Naive thymus-derived CD4-positive, alpha-beta T cell (primary cell): ENCODE data around the gene RTN4IP1. TPM values are rescaled to one million over a fixed set of nuclear protein-coding genes. Genes with fewer than 3 reads are reported as not detected.

Experiments
- ATAC-seq: fragments of 150-1000 bp; cut with Tn5 transposase; 2 replicates; pipeline ENCODE4 v1.10.0; 2021; ENCODE audit warnings: mild to moderate bottlenecking, moderate library complexity
- CTCF ChIA-PET: fragments of 350-600 bp; sonication (Branson Sonifier 250); formaldehyde crosslinking; loops from one replicate; lab custom pipeline; 2021; ENCODE audit warnings: antibody characterized with exemption; lab: Charles Lee
- POLR2A ChIA-PET: fragments of 350-600 bp; sonication (Branson Sonifier 250); formaldehyde crosslinking; loops from one replicate; lab custom pipeline; 2021; ENCODE audit warnings: antibody characterized with exemption, inconsistent platforms; lab: Charles Lee
- DNase-seq, 9 donors: peaks; one replicate each; pipeline versions ENCODE4 v3.0.0 to v3.0.0-alpha.2; 2020 to 2022; ENCODE audit warnings: mixed read lengths in 1 of 9
- H3K27ac ChIP-seq: one replicate; pipeline ENCODE4 v1.7.0; 2013; ENCODE audit warnings: mild to moderate bottlenecking, low read depth, low read length, moderate library complexity
- H3K27me3 ChIP-seq, 2 donors: one replicate each; pipeline ENCODE4 v1.7.0; 2013; ENCODE audit warnings: low read length in 2 of 2, mild to moderate bottlenecking in 2 of 2, moderate library complexity in 2 of 2; ENCODE audit not compliant: control insufficient read depth in 2 of 2, insufficient read depth in 2 of 2
- H3K36me3 ChIP-seq, 3 experiments: 1 replicate in 2 of 3; 2 replicates in 1 of 3; pipeline ENCODE4 v1.7.0; 2013; ENCODE audit warnings: low read length in 3 of 3, mild to moderate bottlenecking in 3 of 3, moderate library complexity in 1 of 3; ENCODE audit not compliant: insufficient read depth in 3 of 3, control insufficient read depth in 2 of 3
- H3K4me1 ChIP-seq, 2 donors: one replicate each; pipeline ENCODE4 v1.7.0; 2013; ENCODE audit warnings: low read length in 2 of 2, mild to moderate bottlenecking in 2 of 2, moderate library complexity in 1 of 2; ENCODE audit not compliant: control insufficient read depth in 2 of 2, insufficient read depth in 2 of 2
- H3K4me3 ChIP-seq: 2 replicates; pipeline ENCODE4 v1.7.0; 2013; ENCODE audit warnings: mild to moderate bottlenecking, low read length
- H3K9me3 ChIP-seq, 3 experiments: 1 replicate in 2 of 3; 2 replicates in 1 of 3; pipeline ENCODE4 v1.7.0; 2013; ENCODE audit warnings: low read length in 3 of 3; ENCODE audit not compliant: control insufficient read depth in 2 of 3
- H3K27ac Mint-ChIP-seq, 9 donors: one replicate each; pipeline ENCODE4 v1.8.0; 2020 to 2022; ENCODE audit warnings: mixed read lengths in 9 of 9, mild to moderate bottlenecking in 8 of 9, moderate library complexity in 5 of 9, inconsistent platforms in 2 of 9
- H3K27me3 Mint-ChIP-seq, 5 donors: one replicate each; pipeline ENCODE4 v1.8.0; 2021 to 2022; ENCODE audit warnings: mixed read lengths in 5 of 5, mild to moderate bottlenecking in 1 of 5
- H3K36me3 Mint-ChIP-seq, 5 donors: one replicate each; pipeline ENCODE4 v1.8.0; 2020 to 2022; ENCODE audit warnings: mixed read lengths in 5 of 5, mild to moderate bottlenecking in 3 of 5, inconsistent platforms in 1 of 5
- H3K4me1 Mint-ChIP-seq, 7 donors: one replicate each; pipeline ENCODE4 v1.8.0; 2020 to 2022; ENCODE audit warnings: mixed read lengths in 7 of 7, mild to moderate bottlenecking in 3 of 7, inconsistent platforms in 1 of 7
- H3K4me3 Mint-ChIP-seq, 10 donors: one replicate each; pipeline ENCODE4 v1.8.0; 2020 to 2022; ENCODE audit warnings: mild to moderate bottlenecking in 10 of 10, mixed read lengths in 10 of 10, moderate library complexity in 6 of 10, inconsistent platforms in 2 of 10
- H3K9me3 Mint-ChIP-seq, 11 donors: one replicate each; pipeline ENCODE4 v1.8.0; 2020 to 2022; ENCODE audit warnings: mixed read lengths in 11 of 11, mild to moderate bottlenecking in 4 of 11, inconsistent platforms in 1 of 11, moderate library complexity in 1 of 11
- intact Hi-C, 2 donors: fragments of 100-400 bp; cut with micrococcal nuclease; formaldehyde crosslinking; loops; one replicate each; pipeline ENCODE4 v1.15.1; 2023
- polyA plus RNA-seq, 2 donors: library from polyadenylated mRNA; unstranded; fragments of 300-500 nt; fragmentation: Illumina TruSeq; gene quantifications; one replicate each; pipeline ENCODE4 v1.2.3, GENCODE V29; 2021
- total RNA-seq, 6 experiments: library from RNA in 5 of 6; stranded (reverse) in 5 of 6; gene quantifications; 1 replicate in 5 of 6; 2 replicates in 1 of 6; pipeline ENCODE4 v1.2.3 and lab custom pipeline; 2021 to 2026

RTN4IP1 gene
- total and polyA plus RNA-seq, 7 experiments from 2014 or later = 5.1 to 9.4 (median 5.8) TPM

DNA sequence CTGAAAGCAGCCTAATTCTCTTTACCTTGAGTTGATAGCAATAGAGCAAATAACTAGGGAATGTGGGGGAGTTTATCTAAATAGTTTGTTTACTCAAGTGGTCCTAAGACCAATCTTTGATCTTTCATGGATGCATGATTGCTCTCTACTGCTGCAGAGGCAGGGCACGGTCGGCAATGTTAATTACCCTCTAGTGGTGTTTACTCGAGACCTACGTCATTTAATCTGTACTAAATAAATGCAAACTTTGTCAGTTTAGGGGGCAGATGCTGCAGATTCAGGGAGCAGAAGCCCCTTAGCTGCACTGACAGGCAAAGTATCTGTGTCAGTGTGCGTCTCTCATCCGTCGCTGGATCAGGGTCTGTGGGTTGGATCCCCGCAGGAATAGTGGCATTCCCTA is 6.9 kb downstream of the RTN4IP1 start:
- intact Hi-C loops = loop anchor here (10.0 kb wide), 2 partner anchors 1138 to 1218 kb away; partner anchors contain the start of gene PREP (in 1 of the 2)
- no peak overlapping the region for H3K4me3 Mint-ChIP-seq
- no peak overlapping the region for H3K27ac Mint-ChIP-seq
- peaks cover 0 to 5% (median 0%) of the 10 kb centered on the region in 11 donors for H3K9me3 Mint-ChIP-seq
- H3K36me3 ChIP-seq = no peaks in the 10 kb centered on the region
- H3K27me3 Mint-ChIP-seq = no peaks in the 10 kb centered on the region
- H3K36me3 Mint-ChIP-seq = peaks cover 14 to 34% (median 25%) of the 10 kb centered on the region in 5 donors
- DNase-seq (no peak), ATAC-seq (no peak)
- peaks cover 0 to 9% (median 3%) of the 10 kb centered on the region in 7 donors for H3K4me1 Mint-ChIP-seq
- no peak overlapping the region for H3K27ac ChIP-seq
- ChIA-PET POLR2A (interaction anchor here (1.3 kb wide), 1 partner anchor 8 kb away, joined by 3 read pairs; no protein-coding TSS in a partner anchor), CTCF (no interaction called here)
- no peaks in the 10 kb centered on the region for H3K4me1 ChIP-seq
- H3K9me3 ChIP-seq = no peaks in the 10 kb centered on the region
- H3K4me3 ChIP-seq = no peak overlapping the region
- H3K27me3 ChIP-seq = no peaks in the 10 kb centered on the region

DNA sequence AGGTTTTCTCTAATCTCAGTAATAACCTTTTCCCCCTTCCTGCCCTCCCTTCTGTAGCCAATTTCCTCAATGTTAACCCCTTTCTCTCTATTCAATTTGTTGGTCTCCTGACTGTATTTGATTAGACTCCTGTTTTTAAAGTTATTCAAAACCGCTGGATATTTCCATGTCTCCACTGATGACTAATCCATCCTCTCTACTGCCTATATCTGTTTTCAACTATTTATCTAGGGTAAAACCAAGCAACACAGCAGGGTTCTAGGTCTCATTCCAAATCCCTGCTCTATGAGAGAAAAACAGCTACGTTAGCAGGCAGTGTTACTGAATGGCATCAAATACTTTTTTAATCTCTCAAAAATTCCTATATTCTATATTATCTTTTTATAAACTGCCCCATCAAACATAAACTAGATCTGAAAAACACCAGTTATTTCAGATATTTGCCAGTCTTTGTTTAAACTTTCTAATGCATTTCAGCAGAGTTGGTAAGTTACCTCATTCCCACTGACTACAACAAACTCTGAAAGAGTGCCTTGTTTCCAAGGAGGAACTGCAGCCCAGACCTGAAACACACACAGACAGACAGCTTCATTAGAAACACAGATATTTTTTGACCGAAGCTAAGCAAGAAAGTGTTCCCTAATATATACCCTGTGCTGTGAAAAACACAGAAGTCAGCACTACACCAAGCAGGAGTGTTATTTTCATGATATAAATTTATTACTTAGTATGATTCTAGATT is 8.2 kb downstream of the RTN4IP1 start:
- ChIA-PET POLR2A (interaction anchor here (1.3 kb wide), 1 partner anchor 9 kb away, joined by 3 read pairs; no protein-coding TSS in a partner anchor), CTCF (no interaction called here)
- ATAC-seq = no peak
- no peak for DNase-seq
- intact Hi-C loops = loop anchor here (10.0 kb wide), 2 partner anchors 1136 to 1216 kb away; partner anchors contain the start of gene PREP (in 1 of the 2)
- peaks cover 0 to 5% (median 0%) of the 10 kb centered on the region in 11 donors for H3K9me3 Mint-ChIP-seq
- H3K27ac ChIP-seq = no peak overlapping the region
- no peaks in the 10 kb centered on the region for H3K27me3 ChIP-seq
- no peaks in the 10 kb centered on the region for H3K9me3 ChIP-seq
- no peaks in the 10 kb centered on the region for H3K27me3 Mint-ChIP-seq
- peak overlapping the region in 1 of 9 donors; percentile 46 for H3K27ac Mint-ChIP-seq
- no peak overlapping the region for H3K4me3 ChIP-seq
- no peak overlapping the region for H3K4me3 Mint-ChIP-seq
- H3K4me1 Mint-ChIP-seq = peaks cover 0 to 7% (median 2%) of the 10 kb centered on the region in 7 donors
- H3K36me3 Mint-ChIP-seq = peaks cover 14 to 37% (median 25%) of the 10 kb centered on the region in 5 donors
- H3K36me3 ChIP-seq = peaks cover 0 to 9% (median 0%) of the 10 kb centered on the region in 3 experiments
- H3K4me1 ChIP-seq = no peaks in the 10 kb centered on the region

DNA sequence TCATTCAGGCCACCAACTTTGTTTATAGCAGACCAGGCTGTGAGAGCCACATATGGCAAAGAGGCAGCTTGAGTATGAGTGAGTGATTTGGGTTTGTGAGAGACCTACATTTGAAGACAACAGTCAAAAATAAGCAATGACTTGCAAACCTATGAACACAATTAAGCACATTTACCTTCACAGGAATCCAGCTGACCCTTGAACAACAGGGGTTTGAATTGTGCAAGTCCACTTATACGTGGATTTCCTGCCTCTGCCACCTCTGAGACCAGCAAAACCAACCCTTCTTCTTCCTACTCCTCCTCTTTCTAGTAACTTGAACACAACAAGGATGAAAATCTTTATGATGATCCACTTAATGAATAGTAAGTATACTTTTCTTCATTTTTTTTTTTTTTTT is 10.1 kb downstream of the RTN4IP1 start:
- Mint-ChIP-seq H3K9me3 (peaks cover 0 to 5% (median 0%) of the 10 kb centered on the region in 11 donors), H3K27ac (no peak overlapping the region), H3K36me3 (peaks cover 15 to 44% (median 28%) of the 10 kb centered on the region in 5 donors), H3K4me1 (peaks cover 0 to 13% (median 0%) of the 10 kb centered on the region in 7 donors), H3K27me3 (no peaks in the 10 kb centered on the region), H3K4me3 (no peak overlapping the region)
- intact Hi-C loops = no loop called here
- CTCF ChIA-PET = interaction anchor here (1.8 kb wide), 1 partner anchor 53 kb away, joined by 4 read pairs; no protein-coding TSS in a partner anchor
- H3K27me3 ChIP-seq = no peaks in the 10 kb centered on the region
- no peak for ATAC-seq
- POLR2A ChIA-PET = no interaction called here
- H3K4me3 ChIP-seq = no peak overlapping the region
- H3K4me1 ChIP-seq = no peaks in the 10 kb centered on the region
- H3K27ac ChIP-seq = no peak overlapping the region
- H3K9me3 ChIP-seq = no peaks in the 10 kb centered on the region
- no peak for DNase-seq
- H3K36me3 ChIP-seq = peaks cover 0 to 13% (median 0%) of the 10 kb centered on the region in 3 experiments

DNA sequence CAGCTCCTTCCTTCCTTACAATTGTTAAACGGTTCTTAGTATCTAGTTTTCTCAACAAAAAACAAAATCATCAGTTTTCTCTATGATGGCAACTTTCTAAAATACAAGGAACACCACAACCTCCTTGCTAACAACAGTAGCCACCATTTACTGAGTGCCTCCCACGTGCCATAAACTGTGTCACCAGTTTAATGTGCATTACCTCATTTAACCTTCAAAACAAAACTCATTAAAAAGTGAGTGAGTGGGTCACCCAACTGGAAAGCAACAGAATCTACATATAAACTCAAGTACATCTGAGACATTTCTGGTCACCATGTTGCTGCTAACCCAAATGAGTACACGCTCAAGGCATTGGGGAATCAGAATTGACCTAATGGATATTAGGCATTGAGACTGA is 11.0 kb downstream of the RTN4IP1 start:
- H3K4me3 ChIP-seq = no peak overlapping the region
- no peak overlapping the region for H3K4me3 Mint-ChIP-seq
- no peak overlapping the region for H3K27ac ChIP-seq
- H3K4me1 ChIP-seq = no peaks in the 10 kb centered on the region
- H3K36me3 ChIP-seq = peaks cover 0 to 13% (median 0%) of the 10 kb centered on the region in 3 experiments
- no peaks in the 10 kb centered on the region for H3K9me3 ChIP-seq
- intact Hi-C loops = no loop called here
- no peak overlapping the region for H3K27ac Mint-ChIP-seq
- no peaks in the 10 kb centered on the region for H3K27me3 ChIP-seq
- ATAC-seq (no peak), DNase-seq (no peak)
- H3K9me3 Mint-ChIP-seq = peaks cover 0 to 5% (median 0%) of the 10 kb centered on the region in 11 donors
- H3K36me3 Mint-ChIP-seq = peaks cover 19 to 53% (median 29%) of the 10 kb centered on the region in 5 donors
- H3K27me3 Mint-ChIP-seq = no peaks in the 10 kb centered on the region
- ChIA-PET POLR2A (no interaction called here), CTCF (interaction anchor here (0.6 to 1.2 kb wide), 3 partner anchors 55 to 1769 kb away, joined by 3 to 6 read pairs (median 3); no protein-coding TSS in a partner anchor)
- peaks cover 0 to 22% (median 0%) of the 10 kb centered on the region in 7 donors for H3K4me1 Mint-ChIP-seq

DNA sequence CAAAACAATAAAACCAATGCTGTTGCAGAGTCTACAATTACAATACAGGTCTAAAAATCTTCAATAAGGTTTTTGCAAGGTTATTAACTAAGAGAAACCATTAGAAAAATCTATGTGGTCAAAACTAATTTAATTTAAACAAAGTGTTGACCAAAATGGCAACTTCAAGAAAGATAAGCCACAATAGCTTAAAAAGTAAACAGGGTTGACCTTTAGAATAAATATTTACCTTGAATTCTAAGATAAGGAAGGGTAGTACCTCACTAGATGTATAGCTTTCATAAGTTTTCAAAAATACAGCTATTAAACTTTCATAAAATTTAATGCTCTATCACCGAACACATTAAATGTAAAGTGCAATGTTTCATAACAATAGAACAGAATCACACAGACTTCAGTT is 11.4 kb downstream of the RTN4IP1 start:
- no peak overlapping the region for H3K4me3 ChIP-seq
- peaks cover 0 to 13% (median 0%) of the 10 kb centered on the region in 3 experiments for H3K36me3 ChIP-seq
- Mint-ChIP-seq H3K9me3 (peaks cover 0 to 2% (median 0%) of the 10 kb centered on the region in 11 donors), H3K4me3 (no peak overlapping the region), H3K27ac (no peak overlapping the region), H3K4me1 (peaks cover 0 to 27% (median 0%) of the 10 kb centered on the region in 7 donors), H3K36me3 (peaks cover 18 to 53% (median 26%) of the 10 kb centered on the region in 5 donors), H3K27me3 (no peaks in the 10 kb centered on the region)
- no peak for DNase-seq
- H3K27ac ChIP-seq = no peak overlapping the region
- H3K4me1 ChIP-seq = no peaks in the 10 kb centered on the region
- ATAC-seq = no peak
- CTCF ChIA-PET = interaction anchor here (0.6 to 1.2 kb wide), 3 partner anchors 54 to 1769 kb away, joined by 3 to 6 read pairs (median 3); no protein-coding TSS in a partner anchor
- no peaks in the 10 kb centered on the region for H3K9me3 ChIP-seq
- H3K27me3 ChIP-seq = no peaks in the 10 kb centered on the region
- POLR2A ChIA-PET = interaction anchor here (0.6 kb wide), 1 partner anchor 1172 kb away, joined by 3 read pairs; no protein-coding TSS in a partner anchor
- intact Hi-C loops = no loop called here

DNA sequence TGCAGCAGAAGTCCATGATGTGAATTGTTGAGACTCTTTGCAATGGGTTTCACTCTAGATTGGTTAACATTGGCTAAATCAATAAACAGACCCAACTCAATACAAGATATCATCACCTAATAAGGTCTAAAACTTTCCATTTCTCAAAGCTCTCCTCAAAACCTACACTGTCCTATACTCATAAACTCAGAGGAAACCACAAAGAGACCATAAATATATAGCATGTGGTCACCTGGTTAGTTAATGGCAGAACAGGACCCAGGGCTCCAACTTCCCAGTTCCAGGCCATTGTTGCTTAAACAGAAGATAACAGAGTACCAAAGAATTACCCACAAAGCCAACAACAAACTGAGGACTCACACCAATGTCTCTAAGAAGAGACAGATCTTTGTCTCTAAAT is 12.0 kb downstream of the RTN4IP1 start:
- Mint-ChIP-seq H3K27me3 (no peaks in the 10 kb centered on the region), H3K36me3 (peaks cover 14 to 51% (median 22%) of the 10 kb centered on the region in 5 donors)
- CTCF ChIA-PET = interaction anchor here (1.2 kb wide), 1 partner anchor 54 kb away, joined by 3 read pairs; no protein-coding TSS in a partner anchor

More for the DNA sequence above, 12.0 kb downstream of the RTN4IP1 start:
- no peaks in the 10 kb centered on the region for H3K4me1 ChIP-seq
- intact Hi-C loops = no loop called here
- no peaks in the 10 kb centered on the region for H3K9me3 ChIP-seq
- H3K4me3 ChIP-seq = no peak overlapping the region
- H3K27ac ChIP-seq = no peak overlapping the region
- POLR2A ChIA-PET = interaction anchor here (0.6 kb wide), 1 partner anchor 1173 kb away, joined by 3 read pairs; no protein-coding TSS in a partner anchor
- ATAC-seq (no peak), DNase-seq (no peak)
- Mint-ChIP-seq H3K27ac (no peak overlapping the region), H3K4me1 (peaks cover 0 to 32% (median 0%) of the 10 kb centered on the region in 7 donors), H3K9me3 (no peaks in the 10 kb centered on the region), H3K4me3 (no peak overlapping the region)
- H3K36me3 ChIP-seq = peaks cover 0 to 13% (median 0%) of the 10 kb centered on the region in 3 experiments
- H3K27me3 ChIP-seq = no peaks in the 10 kb centered on the region
